Subcutaneous abdominal adipose tissue (tissue), 5 donors: ENCODE data around the gene RARRES2.

Experiments used
- H3K27ac ChIP-seq: one replicate; pipeline ENCODE4 v1.7.0; 2013; ENCODE audit warnings: low read depth, mild to moderate bottlenecking, inconsistent platforms, low read length, moderate library complexity
- H3K27me3 ChIP-seq, 5 donors: one replicate each; pipeline ENCODE4 v1.7.0; 2013; ENCODE audit warnings: low read length in 5 of 5, inconsistent platforms in 1 of 5; ENCODE audit not compliant: control insufficient read depth in 5 of 5, insufficient read depth in 4 of 5
- H3K36me3 ChIP-seq, 5 donors: one replicate each; pipeline ENCODE4 v1.7.0; 2013; ENCODE audit warnings: low read length in 5 of 5; ENCODE audit not compliant: control insufficient read depth in 5 of 5, insufficient read depth in 5 of 5
- H3K4me1 ChIP-seq, 5 donors: one replicate each; pipeline ENCODE4 v1.7.0; 2013; ENCODE audit warnings: low read length in 5 of 5, mild to moderate bottlenecking in 3 of 5, moderate library complexity in 1 of 5; ENCODE audit not compliant: control insufficient read depth in 5 of 5, insufficient read depth in 5 of 5
- H3K4me3 ChIP-seq, 5 donors: one replicate each; pipeline ENCODE4 v1.7.0; 2013; ENCODE audit warnings: low read length in 5 of 5, low read depth in 1 of 5
- H3K9ac ChIP-seq, 5 donors: one replicate each; pipeline ENCODE4 v1.7.0; 2013; ENCODE audit warnings: low read length in 5 of 5, mild to moderate bottlenecking in 4 of 5, moderate library complexity in 3 of 5
- H3K9me3 ChIP-seq, 5 donors: one replicate each; pipeline ENCODE4 v1.7.0; 2013; ENCODE audit warnings: low read length in 5 of 5; ENCODE audit not compliant: control insufficient read depth in 5 of 5
- donor health status: healthy.
- donor health status: healthy.
- donor health status: healthy.
- donor health status: healthy.
- donor health status: healthy.

The RARRES2 gene

GRCh38 chr7:150377196-150377595, 35.8 kb upstream of the RARRES2 start:
- Histone ChIP-seq H3K4me1 (peaks cover 0 to 39% (median 37%) of the 10 kb centered on the region in 5 donors), H3K27me3 (no peaks in the 10 kb centered on the region), H3K36me3 (peaks cover 0 to 25% (median 22%) of the 10 kb centered on the region in 5 donors), H3K4me3 (no peak overlapping the region), H3K27ac (no peak overlapping the region), H3K9ac (no peak overlapping the region), H3K9me3 (no peaks in the 10 kb centered on the region)

GRCh38 chr7:150376560-150376959, 35.1 kb upstream of the RARRES2 start:
- H3K27ac ChIP-seq = no peak overlapping the region
- no peaks in the 10 kb centered on the region for H3K27me3 ChIP-seq
- H3K4me1 ChIP-seq = peaks cover 0 to 38% (median 37%) of the 10 kb centered on the region in 5 donors
- H3K4me3 ChIP-seq = no peak overlapping the region
- H3K36me3 ChIP-seq = peaks cover 0 to 30% (median 24%) of the 10 kb centered on the region in 5 donors
- no peaks in the 10 kb centered on the region for H3K9me3 ChIP-seq
- H3K9ac ChIP-seq = no peak overlapping the region

- H3K9ac ChIP-seq = no peak overlapping the region
- H3K27me3 ChIP-seq = no peaks in the 10 kb centered on the region
- no peaks in the 10 kb centered on the region for H3K9me3 ChIP-seq
- H3K27ac ChIP-seq = no peak overlapping the region
- peaks cover 0 to 37% (median 31%) of the 10 kb centered on the region in 5 donors for H3K36me3 ChIP-seq
- H3K4me1 ChIP-seq = peaks cover 0 to 44% (median 42%) of the 10 kb centered on the region in 5 donors
- H3K4me3 ChIP-seq = no peak overlapping the region
Measured at GRCh38 chr7:150375662-150376521, 34.5 kb upstream of the RARRES2 start.

GRCh38 chr7:150374472-150374871, 33.0 kb upstream of the RARRES2 start:
- H3K4me1 ChIP-seq = peaks cover 8 to 48% (median 45%) of the 10 kb centered on the region in 5 donors

GRCh38 chr7:150374026-150374425, 32.6 kb upstream of the RARRES2 start:
- H3K27ac ChIP-seq = no peak overlapping the region

More at GRCh38 chr7:150374472-150374871, 33.0 kb upstream of the RARRES2 start:
- H3K9ac ChIP-seq = no peak overlapping the region
- peaks cover 0 to 44% (median 37%) of the 10 kb centered on the region in 5 donors for H3K36me3 ChIP-seq
- no peaks in the 10 kb centered on the region for H3K27me3 ChIP-seq
- no peak overlapping the region for H3K4me3 ChIP-seq
- H3K9me3 ChIP-seq = no peaks in the 10 kb centered on the region
- H3K27ac ChIP-seq = no peak overlapping the region

GRCh38 chr7:150373049-150373801, 31.8 kb upstream of the RARRES2 start:
- Histone ChIP-seq H3K4me3 (no peak overlapping the region), H3K9ac (peak overlapping the region in 3 of 5 donors; percentile 2 to 38 (median 20)), H3K9me3 (no peaks in the 10 kb centered on the region), H3K27ac (peak overlapping the region; percentile 39), H3K27me3 (no peaks in the 10 kb centered on the region), H3K36me3 (peaks cover 0 to 44% (median 37%) of the 10 kb centered on the region in 5 donors), H3K4me1 (peaks cover 11 to 49% (median 46%) of the 10 kb centered on the region in 5 donors)

More at GRCh38 chr7:150374026-150374425, 32.6 kb upstream of the RARRES2 start:
- H3K9ac ChIP-seq = peak overlapping the region in 2 of 5 donors; percentile 20
- H3K36me3 ChIP-seq = peaks cover 0 to 44% (median 37%) of the 10 kb centered on the region in 5 donors
- no peaks in the 10 kb centered on the region for H3K9me3 ChIP-seq
- H3K4me1 ChIP-seq = peaks cover 11 to 52% (median 49%) of the 10 kb centered on the region in 5 donors
- H3K4me3 ChIP-seq = no peak overlapping the region
- H3K27me3 ChIP-seq = no peaks in the 10 kb centered on the region

GRCh38 chr7:150372271-150373048, 31.0 kb upstream of the RARRES2 start:
- peak overlapping the region in 2 of 5 donors; percentile 2 to 38 for H3K9ac ChIP-seq
- no peak overlapping the region for H3K4me3 ChIP-seq
- H3K4me1 ChIP-seq = peaks cover 11 to 53% (median 44%) of the 10 kb centered on the region in 5 donors
- H3K9me3 ChIP-seq = no peaks in the 10 kb centered on the region
- peaks cover 0 to 44% (median 37%) of the 10 kb centered on the region in 5 donors for H3K36me3 ChIP-seq
- H3K27me3 ChIP-seq = no peaks in the 10 kb centered on the region
- H3K27ac ChIP-seq = no peak overlapping the region

- no peaks in the 10 kb centered on the region for H3K27me3 ChIP-seq
- no peaks in the 10 kb centered on the region for H3K9me3 ChIP-seq
- no peak overlapping the region for H3K9ac ChIP-seq
- no peak overlapping the region for H3K27ac ChIP-seq
- H3K36me3 ChIP-seq = peaks cover 0 to 44% (median 37%) of the 10 kb centered on the region in 5 donors
- no peak overlapping the region for H3K4me3 ChIP-seq
- H3K4me1 ChIP-seq = peaks cover 11 to 54% (median 44%) of the 10 kb centered on the region in 5 donors
Measured at GRCh38 chr7:150371996-150372270, 30.5 kb upstream of the RARRES2 start.

GRCh38 chr7:150371131-150371995, 29.9 kb upstream of the RARRES2 start:
- peaks cover 11 to 54% (median 41%) of the 10 kb centered on the region in 5 donors for H3K4me1 ChIP-seq
- H3K27ac ChIP-seq = peak overlapping the region; percentile 94
- H3K9me3 ChIP-seq = no peaks in the 10 kb centered on the region
- H3K9ac ChIP-seq = peak overlapping the region in 1 of 5 donors; percentile 29
- H3K36me3 ChIP-seq = peaks cover 0 to 44% (median 37%) of the 10 kb centered on the region in 5 donors
- H3K27me3 ChIP-seq = no peaks in the 10 kb centered on the region
- H3K4me3 ChIP-seq = no peak overlapping the region
